GM19463 (cell line): ENCODE data around the gene TCHP.
"Not testable (repeated sequence)": the region's sequence is repeated elsewhere in the genome, so short reads cannot be mapped to it uniquely, and the experiment has no call there.

ENCODE experiments used
- ATAC-seq: cut with Tn5 transposase; IDR thresholded peaks from one replicate; pipeline ENCODE4 v1.9.1; 2021; ENCODE audit warnings: mild to moderate bottlenecking, moderate library complexity; ENCODE audit not compliant: unreplicated experiment

The TCHP gene

DNA sequence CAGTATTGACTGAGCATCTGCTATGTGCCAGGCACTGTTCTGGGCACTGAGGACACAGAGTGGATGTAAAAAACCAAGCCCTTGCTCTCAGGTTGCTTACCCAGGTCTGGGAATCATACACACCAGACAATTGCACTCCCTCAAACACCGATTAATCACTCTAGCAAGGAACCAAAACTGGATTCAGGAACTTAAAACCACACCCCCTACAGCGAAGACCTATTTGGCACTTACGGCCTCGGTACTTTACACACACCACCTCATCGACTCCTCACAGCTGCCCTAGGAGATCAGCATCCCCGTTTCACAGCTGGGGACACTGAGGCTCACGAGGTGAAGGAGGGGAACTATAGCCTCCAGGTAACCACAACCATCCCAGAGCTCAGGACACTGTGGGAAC lies 21.3 kb upstream of the TCHP start:
- ATAC-seq = no peak

- ATAC-seq = no peak
Observed at GRCh38 chr12:109879351-109880042, 20.6 kb upstream of the TCHP start.

GRCh38 chr12:109880043-109880931 lies 19.8 kb upstream of the TCHP start, which contains the start of gene GLTP:
Gene GLTP (minus strand): TSS chr12:109880541. CDS start chr12:109880374, 167 bp downstream.
- ATAC-seq = peak; percentile 92

- no peak for ATAC-seq
Observed at GRCh38 chr12:109880938-109881337, 19.1 kb upstream of the TCHP start.

- no peak for ATAC-seq
Observed at GRCh38 chr12:109881752-109882151, 18.3 kb upstream of the TCHP start.

- no peak for ATAC-seq
Observed at GRCh38 chr12:109883461-109883860, 16.6 kb upstream of the TCHP start.

GRCh38 chr12:109885616-109886015 lies 14.5 kb upstream of the TCHP start:
- no peak for ATAC-seq

GRCh38 chr12:109888179-109889020 lies 11.7 kb upstream of the TCHP start:
- ATAC-seq = no peak

GRCh38 chr12:109890620-109891170 lies 9.4 kb upstream of the TCHP start:
- ATAC-seq = no peak

DNA sequence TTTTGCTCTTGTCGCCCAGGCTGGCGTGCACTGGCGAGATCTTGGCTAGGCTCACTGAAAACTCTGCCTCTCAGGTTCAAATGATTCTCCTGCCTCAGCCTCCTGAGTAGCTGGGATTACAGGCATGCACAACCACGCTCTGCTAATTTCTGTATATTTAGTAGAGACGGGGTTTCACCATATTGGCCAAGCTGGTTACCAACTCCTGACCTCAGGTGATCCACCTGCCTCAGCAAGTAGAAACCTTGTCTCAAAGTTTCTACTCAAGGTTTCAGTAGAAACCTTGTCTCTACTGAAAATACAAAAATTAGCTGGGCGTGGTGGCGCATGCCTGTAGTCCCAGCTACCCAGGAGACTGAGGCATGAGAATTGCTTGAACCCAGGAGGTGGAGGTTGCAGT lies 8.3 kb upstream of the TCHP start:
- ATAC-seq = not testable (repeated sequence)

GRCh38 chr12:109892165-109892715 lies 7.8 kb upstream of the TCHP start:
- no peak for ATAC-seq

- ATAC-seq = peak; percentile 77
Observed at GRCh38 chr12:109892748-109893147, 7.3 kb upstream of the TCHP start.

GRCh38 chr12:109893261-109893995 lies 6.6 kb upstream of the TCHP start:
- ATAC-seq = no peak

DNA sequence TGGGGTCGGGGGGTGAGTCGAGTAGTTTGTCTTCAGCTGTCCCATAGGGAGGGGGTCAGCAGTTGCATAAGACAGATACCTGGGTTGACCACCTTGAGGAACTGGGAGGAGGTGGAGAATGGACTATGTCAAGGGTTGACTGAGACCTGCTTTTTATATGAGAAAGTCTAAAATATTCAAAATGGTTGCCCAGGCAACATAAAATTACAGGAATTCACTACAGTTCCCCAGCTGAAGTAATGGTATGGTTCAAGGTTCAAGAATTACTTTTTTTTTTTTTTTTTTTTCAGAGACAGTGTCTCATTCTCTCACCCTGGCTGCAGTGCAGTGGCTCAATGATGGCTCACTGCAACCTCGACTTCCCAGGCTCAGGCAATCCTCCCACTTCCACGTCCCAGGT lies 5.1 kb upstream of the TCHP start:
- no peak for ATAC-seq

- ATAC-seq = no peak
Observed at GRCh38 chr12:109896188-109896587, 3.9 kb upstream of the TCHP start.

DNA sequence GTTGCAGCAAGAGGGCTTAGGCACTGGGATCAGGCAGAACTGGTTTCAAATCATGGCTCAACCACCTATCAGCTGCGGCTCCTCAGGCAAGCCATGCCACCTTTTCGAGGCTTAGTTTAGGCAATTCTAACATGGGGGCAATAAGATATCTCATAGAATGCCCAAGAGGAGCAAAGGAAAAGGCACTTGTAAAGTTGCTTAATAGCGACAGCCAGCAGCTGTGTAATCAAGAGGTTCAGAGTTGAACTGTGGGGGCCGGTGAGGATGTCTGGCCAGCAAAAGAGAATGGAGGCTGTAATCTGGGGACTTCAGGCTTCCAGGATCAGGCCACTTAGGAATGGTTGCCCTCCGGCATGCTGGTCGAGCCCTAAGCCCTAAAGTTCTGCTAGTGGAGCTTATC lies 3.0 kb upstream of the TCHP start:
- no peak for ATAC-seq

- not testable (repeated sequence) for ATAC-seq
Observed at GRCh38 chr12:109899345-109899744, 729 bp upstream of the TCHP start.

DNA sequence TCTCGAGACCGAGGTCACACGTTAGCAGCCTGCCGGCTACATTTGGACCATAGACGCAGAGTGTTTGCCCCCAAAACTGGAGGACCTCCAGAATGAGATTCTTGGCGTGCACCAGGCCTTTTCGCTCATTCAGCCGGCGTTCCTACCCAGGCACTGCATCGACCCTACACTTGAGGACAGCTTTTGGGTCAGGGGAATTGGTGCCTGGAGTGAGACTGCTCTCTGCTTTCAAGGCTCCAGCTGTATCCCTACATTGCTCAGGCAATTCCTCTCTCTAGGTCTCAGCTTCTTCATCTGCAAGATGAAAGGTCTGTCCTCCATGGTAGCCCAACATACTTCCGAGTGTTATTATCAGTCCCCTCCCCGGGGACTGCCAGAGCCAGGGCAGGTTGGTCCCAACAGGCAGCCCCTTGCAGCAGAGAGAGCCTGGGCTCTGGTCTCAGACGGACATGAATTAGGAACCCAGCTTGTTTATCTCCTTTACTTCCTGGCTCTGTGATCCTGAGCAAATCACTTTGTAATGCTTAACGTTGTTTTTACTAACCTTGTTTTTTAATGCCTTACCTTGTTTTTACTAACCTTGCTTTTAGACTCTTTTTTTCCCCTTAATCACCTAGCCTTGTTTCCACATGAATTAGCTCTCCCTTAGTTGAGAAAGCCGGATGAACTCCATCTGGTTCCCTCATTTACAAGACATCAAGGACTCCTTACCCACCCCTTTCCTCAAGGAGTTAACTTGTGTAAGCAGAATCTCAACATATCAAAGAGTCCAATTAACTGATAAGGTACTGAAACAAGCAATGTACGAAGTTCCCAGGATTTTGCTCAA lies 892 bp downstream of the TCHP start:
- ATAC-seq = peak; percentile 8

- ATAC-seq = no peak
Observed at GRCh38 chr12:109902891-109903418, 2.9 kb downstream of the TCHP start.
